Smooth muscle cell of the pulmonary artery (primary cell): ENCODE results near the gene CTRL. TPM values are rescaled to one million over a fixed set of nuclear protein-coding genes. Genes with fewer than 3 reads are reported as not detected.

Experiments
- total RNA-seq: library from RNA; depleted of rRNA; stranded (reverse); fragments of >200 nt; gene quantifications from 2 replicates; pipeline ENCODE4 v1.2.3, GENCODE V29; 2014

CTRL gene
- total RNA-seq = 0.30 and 0.85 TPM in 2 replicates

GRCh38 chr16:67931712-67932461, at the start of gene CTRL:
TSS of gene CTRL (minus strand) at chr16:67931862. CDS start at chr16:67931852, 10 bp downstream.

GRCh38 chr16:67979955-67980678, 48.5 kb upstream of the CTRL start, which contains the start of gene DPEP3:
TSS of gene DPEP3 (minus strand) at chr16:67980499. CDS start at chr16:67980380, 119 bp downstream.

GRCh38 chr16:67968400-67969253, 37.0 kb upstream of the CTRL start, which contains the start of gene SLC12A4:
TSS of gene SLC12A4 (minus strand) at chr16:67968637. CDS start at chr16:67968553, 84 bp downstream.

GRCh38 chr16:67943619-67944504, 12.2 kb upstream of the CTRL start, which contains the start of gene LCAT:
TSS of gene LCAT (minus strand) at chr16:67944120. CDS start at chr16:67944101, 19 bp downstream.

GRCh38 chr16:67936124-67936879, 4.6 kb upstream of the CTRL start, which contains the start of gene PSMB10:
TSS of gene PSMB10 (minus strand) at chr16:67936850. CDS start at chr16:67936749, 101 bp downstream.

GRCh38 chr16:67892899-67893742, 38.5 kb downstream of the CTRL start, which contains the start of gene PSKH1:
TSS of gene PSKH1 (plus strand) at chr16:67893254. CDS start at chr16:67908750, 15,496 bp downstream.

GRCh38 chr16:67884684-67885083, 47.0 kb downstream of the CTRL start, which contains the start of gene NRN1L:
TSS of gene NRN1L (plus strand) at chr16:67884885. CDS start at chr16:67884904, 19 bp downstream.

Other genes starting within 250 kb of the CTRL start
- gene GFOD2, start 212.5 kb downstream of the CTRL start, total RNA-seq = 14.9 and 19.5 TPM in 2 replicates
- 7.8 and 7.9 TPM in 2 replicates for gene RANBP10, start 125.3 kb downstream of the CTRL start, total RNA-seq
- gene TSNAXIP1, start 125.0 kb downstream of the CTRL start, total RNA-seq = 0.78 and 1.0 TPM in 2 replicates
- gene THAP11, start 89.5 kb downstream of the CTRL start, total RNA-seq = 41.7 and 43.2 TPM in 2 replicates
- gene NUTF2, start 84.9 kb downstream of the CTRL start, total RNA-seq = 119 and 132 TPM in 2 replicates
- 23.2 and 28.0 TPM in 2 replicates for gene CENPT, start 84.2 kb downstream of the CTRL start, total RNA-seq
- 61.3 and 82.1 TPM in 2 replicates for gene EDC4, start 58.8 kb downstream of the CTRL start, total RNA-seq
- gene NRN1L, start 47.0 kb downstream of the CTRL start, total RNA-seq = not detected in 2 replicates
- 29.5 and 36.0 TPM in 2 replicates for gene PSKH1, start 38.6 kb downstream of the CTRL start, total RNA-seq
- 31.5 and 33.7 TPM in 2 replicates for gene PSMB10, start 5.0 kb upstream of the CTRL start, total RNA-seq
- 11.8 and 12.6 TPM in 2 replicates for gene LCAT, start 12.3 kb upstream of the CTRL start, total RNA-seq
- gene SLC12A4, start 36.8 kb upstream of the CTRL start, total RNA-seq = 152 and 170 TPM in 2 replicates
- gene DPEP3, start 48.6 kb upstream of the CTRL start, total RNA-seq = not detected in 2 replicates
- not detected in 2 replicates for gene DPEP2, start 67.6 kb upstream of the CTRL start, total RNA-seq
- gene DPEP2NB, start 84.0 kb upstream of the CTRL start, total RNA-seq = not detected in 2 replicates
- gene DDX28, start 91.4 kb upstream of the CTRL start, total RNA-seq = 7.0 and 8.9 TPM in 2 replicates
- 15.8 and 18.9 TPM in 2 replicates for gene DUS2, start 91.4 kb upstream of the CTRL start, total RNA-seq
- gene NFATC3, start 153.5 kb upstream of the CTRL start, total RNA-seq = 17.7 and 18.5 TPM in 2 replicates